GM10266 (cell line): ENCODE results near the gene TRAM1L1.

Source experiments
- DNase-seq: peaks from one replicate; pipeline ENCODE4 v3.0.0; 2012; ENCODE audit errors: extremely low spot score
- TF ChIP-seq, protein P1 (sequence below): IDR thresholded peaks from 2 replicates; pipeline ENCODE4 v1.5.1; 2012; ENCODE audit warnings: mild to moderate bottlenecking, low read depth; ENCODE audit not compliant: control insufficient read depth, insufficient read depth; ENCODE audit errors: missing control alignments

TRAM1L1 gene

DNA sequence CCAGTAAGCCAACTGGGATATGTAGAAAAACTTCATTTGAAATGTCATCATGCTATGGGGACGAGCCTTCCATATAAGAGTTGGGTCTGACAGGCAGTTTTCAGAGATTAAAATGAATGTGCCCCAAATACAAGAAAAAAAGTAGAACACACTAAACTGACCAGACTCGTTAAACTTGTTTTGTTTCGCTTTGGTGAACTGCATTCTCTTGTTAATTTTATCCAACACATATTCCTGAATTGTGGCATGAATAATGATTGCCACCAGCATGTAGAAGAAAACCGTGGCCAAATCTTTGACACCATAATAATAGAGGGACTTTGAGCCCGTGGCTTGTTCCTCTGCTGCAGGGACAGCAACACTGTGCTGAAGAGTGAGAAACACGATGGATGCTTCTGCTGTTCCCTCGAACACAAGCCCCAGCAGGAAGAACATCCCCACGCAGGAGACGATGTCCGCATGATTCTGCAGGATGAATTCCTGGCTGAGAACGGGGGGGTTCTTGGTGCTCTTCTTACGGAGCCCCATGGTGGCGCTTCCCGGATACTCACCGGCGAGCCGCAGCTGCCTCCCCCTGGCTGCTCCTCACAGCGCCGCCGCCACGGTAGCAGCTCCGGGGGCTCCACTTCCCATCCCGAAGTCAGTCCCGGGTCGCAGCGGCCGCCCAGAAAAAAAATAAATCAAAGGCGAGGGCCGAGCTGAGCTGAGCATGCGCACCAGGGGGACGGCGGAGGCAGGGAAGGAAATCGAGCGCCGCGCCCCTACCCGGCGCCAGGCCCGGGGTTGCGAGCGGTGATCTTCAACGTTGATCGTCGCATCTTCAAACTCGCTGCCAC, at the start of gene TRAM1L1:
TRAM1L1 (minus strand) TSS at position 711 of the 836 bp plus-strand sequence; CDS start at position 528, 183 bp downstream.
- DNase-seq, result peak; percentile 45
- TF ChIP-seq, protein P1, sequence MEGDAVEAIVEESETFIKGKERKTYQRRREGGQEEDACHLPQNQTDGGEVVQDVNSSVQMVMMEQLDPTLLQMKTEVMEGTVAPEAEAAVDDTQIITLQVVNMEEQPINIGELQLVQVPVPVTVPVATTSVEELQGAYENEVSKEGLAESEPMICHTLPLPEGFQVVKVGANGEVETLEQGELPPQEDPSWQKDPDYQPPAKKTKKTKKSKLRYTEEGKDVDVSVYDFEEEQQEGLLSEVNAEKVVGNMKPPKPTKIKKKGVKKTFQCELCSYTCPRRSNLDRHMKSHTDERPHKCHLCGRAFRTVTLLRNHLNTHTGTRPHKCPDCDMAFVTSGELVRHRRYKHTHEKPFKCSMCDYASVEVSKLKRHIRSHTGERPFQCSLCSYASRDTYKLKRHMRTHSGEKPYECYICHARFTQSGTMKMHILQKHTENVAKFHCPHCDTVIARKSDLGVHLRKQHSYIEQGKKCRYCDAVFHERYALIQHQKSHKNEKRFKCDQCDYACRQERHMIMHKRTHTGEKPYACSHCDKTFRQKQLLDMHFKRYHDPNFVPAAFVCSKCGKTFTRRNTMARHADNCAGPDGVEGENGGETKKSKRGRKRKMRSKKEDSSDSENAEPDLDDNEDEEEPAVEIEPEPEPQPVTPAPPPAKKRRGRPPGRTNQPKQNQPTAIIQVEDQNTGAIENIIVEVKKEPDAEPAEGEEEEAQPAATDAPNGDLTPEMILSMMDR, result no peak

- peak; percentile 22 for DNase-seq
- TF ChIP-seq, protein P1, result peak; percentile 49
Measured at GRCh38 chr4:117134386-117134785, 49.0 kb upstream of the TRAM1L1 start.

GRCh38 chr4:117096886-117097285, 11.5 kb upstream of the TRAM1L1 start:
- DNase-seq, result no peak
- TF ChIP-seq, protein P1, result no peak

GRCh38 chr4:117096462-117096861, 11.1 kb upstream of the TRAM1L1 start:
- no peak for DNase-seq
- TF ChIP-seq, protein P1, result no peak

DNA sequence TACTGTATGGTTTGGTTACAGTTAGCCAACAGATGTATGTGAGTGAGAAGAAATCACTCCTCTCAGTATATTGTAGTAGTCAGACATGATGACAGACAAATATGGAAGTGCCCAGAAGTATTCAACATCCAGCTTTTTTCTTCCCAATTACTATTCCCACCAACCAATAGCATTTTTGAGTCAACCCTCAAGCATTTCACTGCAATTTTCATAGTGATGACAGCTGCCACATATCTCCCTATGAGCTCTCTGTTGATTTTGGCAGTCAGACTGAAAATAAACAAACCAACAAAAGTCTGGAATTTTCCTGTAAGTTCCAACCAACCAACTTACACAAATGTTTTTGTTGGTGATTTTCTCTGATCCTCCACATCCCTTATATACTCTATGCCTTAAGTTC, 8.2 kb upstream of the TRAM1L1 start:
- TF ChIP-seq, protein P1, result no peak
- no peak for DNase-seq

- TF ChIP-seq, protein P1, result no peak
- DNase-seq, result no peak
Measured at GRCh38 chr4:117077760-117078159, 7.6 kb downstream of the TRAM1L1 start.

DNA sequence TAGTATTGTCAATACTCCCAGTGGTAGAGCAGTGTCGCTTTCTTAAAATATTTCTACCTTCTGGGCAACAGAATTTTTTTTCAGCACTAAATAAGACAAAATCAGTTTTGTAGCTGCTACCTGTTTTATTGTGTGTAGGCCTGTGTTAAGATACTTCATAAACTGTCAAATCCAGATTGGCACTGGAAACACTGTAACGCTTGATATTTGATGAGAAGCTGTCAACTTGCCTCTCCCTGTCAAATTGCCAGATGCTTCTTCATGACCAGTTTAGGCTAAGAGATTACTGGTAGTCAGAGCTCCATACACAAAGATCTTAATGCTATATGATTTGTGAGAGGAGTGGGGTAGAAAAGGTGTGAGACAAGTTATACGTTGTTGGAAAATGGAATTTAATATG, 17.3 kb downstream of the TRAM1L1 start:
- no peak for DNase-seq
- TF ChIP-seq, protein P1, result no peak
